Neural cell (in vitro differentiated cells): Measurements from ENCODE around the gene FGGY. TPM values are rescaled to one million over a fixed set of nuclear protein-coding genes. Genes with fewer than 3 reads are reported as not detected.

Experiments used
- H2AFZ ChIP-seq: fragments of 200-600, 300-800 bp; sonication (generic), shearing (Covaris generic); 2 replicates; pipeline ENCODE4 v1.6.0; 2014; ENCODE audit warnings: low read depth, mild to moderate bottlenecking, antibody characterized with exemption, low read length, moderate library complexity
- H3F3A ChIP-seq: fragments of 200-600 bp; shearing (Covaris generic); 2 replicates; pipeline ENCODE4 v1.6.1; 2016; ENCODE audit warnings: mild to moderate bottlenecking, moderate library complexity, mixed read lengths, antibody characterized with exemption, low read length; ENCODE audit not compliant: insufficient read depth, poor library complexity, severe bottlenecking
- H3K27ac ChIP-seq: fragments of 200-600, 300-800 bp; sonication (generic), shearing (Covaris generic); 2 replicates; pipeline ENCODE4 v1.5.1; 2014; ENCODE audit warnings: mild to moderate bottlenecking, low read length, moderate library complexity
- H3K27me3 ChIP-seq: fragments of 300-800, 200-600 bp; sonication (generic), shearing (Covaris generic); 2 replicates; pipeline ENCODE4 v1.6.0; 2014; ENCODE audit warnings: mild to moderate bottlenecking, low read depth, low read length, moderate library complexity; ENCODE audit not compliant: insufficient read depth
- H3K36me3 ChIP-seq: fragments of 300-800, 200-600 bp; sonication (generic), shearing (Covaris generic); 2 replicates; pipeline ENCODE4 v1.5.1; 2014; ENCODE audit warnings: mild to moderate bottlenecking, antibody characterized with exemption, low read length, moderate library complexity; ENCODE audit not compliant: insufficient read depth
- H3K4me2 ChIP-seq: fragments of 300-800, 200-600 bp; sonication (generic), shearing (Covaris generic); 2 replicates; pipeline ENCODE4 v1.6.0; 2014; ENCODE audit warnings: mild to moderate bottlenecking, low read length
- H3K4me3 ChIP-seq: fragments of 300-800, 200-600 bp; sonication (generic), shearing (Covaris generic); 2 replicates; pipeline ENCODE4 v1.5.1; 2014; ENCODE audit warnings: mild to moderate bottlenecking, low read length, moderate library complexity
- H3K79me2 ChIP-seq: fragments of 200-600 bp; shearing (Covaris generic); replicated peaks from 2 replicates; pipeline ENCODE4 v1.6.0; 2014; ENCODE audit warnings: mild to moderate bottlenecking, low read length, moderate library complexity; ENCODE audit not compliant: insufficient read depth
- H3K9ac ChIP-seq: fragments of 300-800, 200-600 bp; sonication (generic), shearing (Covaris generic); 2 replicates; pipeline ENCODE4 v1.6.1; 2016; ENCODE audit warnings: mild to moderate bottlenecking, low read length, mixed read lengths
- H3K9me2 ChIP-seq: fragments of 200-600 bp; shearing (Covaris generic); 2 replicates; pipeline ENCODE4 v1.6.1; 2016; ENCODE audit warnings: mild to moderate bottlenecking, low read length, mixed read lengths; ENCODE audit not compliant: insufficient read depth
- H3K9me3 ChIP-seq: fragments of 200-600, 300-800 bp; sonication (generic), shearing (Covaris generic); 2 replicates; pipeline ENCODE4 v1.6.1; 2016; ENCODE audit warnings: mild to moderate bottlenecking, mixed run types, low read length, moderate library complexity, mixed read lengths
- H4K20me1 ChIP-seq: fragments of 200-600 bp; shearing (Covaris generic); 2 replicates; pipeline ENCODE4 v1.6.1; 2016; ENCODE audit warnings: mild to moderate bottlenecking, mixed run types; ENCODE audit not compliant: insufficient read depth
- CTCF ChIP-seq: fragments of 450-650 bp; IDR thresholded peaks from 2 replicates; pipeline ENCODE4 v1.5.1; 2014; ENCODE audit warnings: antibody characterized with exemption, mild to moderate bottlenecking, moderate library complexity; ENCODE audit not compliant: poor library complexity, severe bottlenecking
- EP300 ChIP-seq: fragments of 450-650 bp; conservative IDR thresholded peaks from 2 replicates; pipeline ENCODE4 v1.6.1; 2014; ENCODE audit warnings: antibody characterized with exemption, mild to moderate bottlenecking, moderate library complexity; ENCODE audit not compliant: poor library complexity, severe bottlenecking
- EZH2 ChIP-seq: fragments of 200-600, 300-800 bp; shearing (Covaris generic), sonication (generic); IDR thresholded peaks from 2 replicates; pipeline ENCODE4 v1.6.1; 2014; ENCODE audit warnings: antibody characterized with exemption, low read length, borderline replicate concordance, mild to moderate bottlenecking; ENCODE audit not compliant: insufficient read depth, poor library complexity, severe bottlenecking
- MXI1 ChIP-seq: fragments of 450-650 bp; conservative IDR thresholded peaks from 2 replicates; pipeline ENCODE4 v1.6.1; 2014; ENCODE audit warnings: antibody characterized with exemption, mild to moderate bottlenecking; ENCODE audit not compliant: poor library complexity, severe bottlenecking
- POLR2AphosphoS5 ChIP-seq: IDR thresholded peaks from 2 replicates; pipeline ENCODE4 v1.6.1; 2012
- RAD21 ChIP-seq: fragments of 450-650 bp; conservative IDR thresholded peaks from 2 replicates; pipeline ENCODE4 v1.6.1; 2014; ENCODE audit warnings: antibody characterized with exemption, mild to moderate bottlenecking, moderate library complexity
- REST ChIP-seq: IDR thresholded peaks from 2 replicates; pipeline ENCODE4 v1.6.1; 2012; ENCODE audit warnings: borderline replicate concordance
- SMC3 ChIP-seq: fragments of 450-650 bp; conservative IDR thresholded peaks from 2 replicates; pipeline ENCODE4 v1.6.1; 2014; ENCODE audit warnings: antibody characterized with exemption, mild to moderate bottlenecking, moderate library complexity; ENCODE audit not compliant: poor library complexity
- TAF1 ChIP-seq: IDR thresholded peaks from 2 replicates; pipeline ENCODE4 v1.6.1; 2012; ENCODE audit warnings: low read depth
- polyA plus RNA-seq: library from polyadenylated mRNA; depleted of rRNA; stranded (reverse); fragments of >200 nt; gene quantifications from 2 replicates; pipeline ENCODE4 v1.2.3, GENCODE V29; 2014

Gene FGGY
- polyA plus RNA-seq, 1 donor from 2014 or later = 7.4 TPM

GRCh38 chr1:59669752-59670312 lies 372.9 kb downstream of the FGGY start:
- Histone ChIP-seq H3K9me3 (no peaks in the 10 kb centered on the region), H3K27ac (no peak overlapping the region), H3K36me3 (no peaks in the 10 kb centered on the region), H3K4me2 (no peak overlapping the region), H4K20me1 (no peaks in the 10 kb centered on the region), H3K27me3 (no peaks in the 10 kb centered on the region), H3K9me2 (no peaks in the 10 kb centered on the region), H3F3A (no peaks in the 10 kb centered on the region), H3K9ac (no peak overlapping the region), H3K4me3 (no peak overlapping the region), H3K79me2 (no peaks in the 10 kb centered on the region), H2AFZ (no peak overlapping the region)
- no peak for TF ChIP-seq RAD21
- no peak for TF ChIP-seq MXI1
- TF ChIP-seq EZH2 = no peak
- no peak for TF ChIP-seq EP300
- no peak for TF ChIP-seq POLR2AphosphoS5
- TF ChIP-seq CTCF = no peak
- no peak for TF ChIP-seq SMC3
- TF ChIP-seq REST = no peak

DNA sequence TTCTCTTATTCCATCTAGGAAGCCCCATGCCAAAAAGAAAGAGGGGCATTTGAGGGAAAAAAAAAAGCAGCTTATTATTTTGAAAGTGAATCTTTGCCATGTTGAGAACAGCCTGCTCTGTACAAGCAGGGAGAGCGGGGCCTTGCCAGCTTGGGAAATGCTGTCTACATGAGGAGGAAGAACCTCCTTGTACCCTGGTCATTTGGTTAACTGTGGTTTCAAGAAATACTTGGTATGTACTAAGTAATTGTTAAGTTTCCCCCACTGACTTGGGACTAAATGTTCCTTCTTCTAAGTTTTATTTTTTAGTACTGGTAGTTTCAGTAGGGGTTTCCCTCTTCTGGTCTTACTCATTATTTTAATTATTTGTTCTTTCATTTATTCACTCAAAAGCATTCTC lies 373.8 kb downstream of the FGGY start:
- Histone ChIP-seq H3K27me3 (no peaks in the 10 kb centered on the region), H3K79me2 (no peaks in the 10 kb centered on the region), H3K36me3 (no peaks in the 10 kb centered on the region), H3K9me3 (no peaks in the 10 kb centered on the region), H3K9ac (no peak overlapping the region), H2AFZ (no peak overlapping the region), H3K27ac (no peak overlapping the region), H3K9me2 (no peaks in the 10 kb centered on the region), H3K4me3 (no peak overlapping the region), H4K20me1 (no peaks in the 10 kb centered on the region), H3K4me2 (no peak overlapping the region), H3F3A (no peaks in the 10 kb centered on the region)
- no peak for TF ChIP-seq REST
- no peak for TF ChIP-seq TAF1
- TF ChIP-seq POLR2AphosphoS5 = no peak
- TF ChIP-seq RAD21 = no peak
- TF ChIP-seq MXI1 = no peak
- no peak for TF ChIP-seq SMC3
- TF ChIP-seq EP300 = no peak
- TF ChIP-seq EZH2 = no peak
- no peak for TF ChIP-seq CTCF
